NCI-H460 (cell line): Measurements from ENCODE around the gene GFRA1. TPM values are rescaled to one million over a fixed set of nuclear protein-coding genes. Genes with fewer than 3 reads are reported as not detected.

Experiments used
- DNase-seq: peaks from one replicate; pipeline ENCODE4 v3.0.0-alpha.2; 2016; ENCODE audit warnings: low read depth; ENCODE audit errors: extremely low read depth
- total RNA-seq: library from RNA; depleted of rRNA; stranded (reverse); fragments of >200 nt; shearing (Covaris generic); gene quantifications from 2 replicates; pipeline ENCODE4 v1.2.3, GENCODE V29; 2014

Gene GFRA1
- total RNA-seq, 1 experiment from 2014 or later = 0.69 TPM

- DNase-seq = no peak
These were observed 71.2 kb downstream of the GFRA1 start for GRCh38 chr10:116201670-116202430.

- DNase-seq = no peak
These were observed 72.0 kb downstream of the GFRA1 start for GRCh38 chr10:116201011-116201410.

GRCh38 chr10:116198676-116199035, 74.3 kb downstream of the GFRA1 start:
- DNase-seq = no peak

- no peak for DNase-seq
These were observed 74.9 kb downstream of the GFRA1 start for GRCh38 chr10:116197946-116198675.

- DNase-seq = no peak
These were observed 77.4 kb downstream of the GFRA1 start for GRCh38 chr10:116195583-116195982.

- DNase-seq = no peak
These were observed 78.0 kb downstream of the GFRA1 start for GRCh38 chr10:116195039-116195438.

DNA sequence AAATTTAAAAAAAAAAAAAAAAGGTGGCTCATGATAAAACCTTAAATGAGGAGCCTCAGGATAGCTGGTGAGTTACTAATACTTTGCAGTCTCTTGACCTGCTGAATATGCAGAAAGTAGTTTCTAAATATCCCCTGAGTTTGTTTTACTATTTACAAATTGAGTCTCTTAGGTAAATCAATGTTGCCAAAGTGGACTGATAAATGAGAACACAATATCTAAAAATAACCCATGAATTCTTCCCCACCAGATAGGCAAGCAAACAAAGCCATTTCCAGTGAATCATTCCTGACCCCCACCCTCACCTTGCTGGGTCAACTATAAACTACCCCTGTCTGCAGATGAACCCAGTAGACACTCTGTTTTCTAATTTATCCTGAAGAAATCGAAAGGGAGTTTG, 78.9 kb downstream of the GFRA1 start:
- no peak for DNase-seq

DNA sequence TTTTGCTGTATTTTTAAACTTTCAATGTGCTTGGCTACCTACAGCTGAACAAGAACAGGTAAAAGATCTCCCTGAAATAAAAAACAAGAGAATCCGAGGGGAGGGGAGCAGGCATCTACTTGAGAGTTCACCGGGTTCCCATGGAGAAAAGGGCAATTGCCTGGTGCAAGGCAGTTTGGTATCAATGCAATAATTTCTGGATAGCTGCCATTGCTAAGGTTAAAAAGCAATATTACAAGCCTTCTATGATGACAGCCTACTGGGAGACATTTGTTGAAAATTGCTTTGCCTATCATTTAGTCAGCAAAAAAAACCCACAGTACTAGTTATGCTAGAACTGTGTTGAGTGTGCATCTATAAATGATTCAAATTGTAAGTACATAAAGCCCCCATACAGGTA, 82.1 kb downstream of the GFRA1 start:
- DNase-seq = no peak

GRCh38 chr10:116186273-116186672, 86.7 kb downstream of the GFRA1 start:
- DNase-seq = no peak

- no peak for DNase-seq
These were observed 87.7 kb downstream of the GFRA1 start for GRCh38 chr10:116185199-116185867.

DNA sequence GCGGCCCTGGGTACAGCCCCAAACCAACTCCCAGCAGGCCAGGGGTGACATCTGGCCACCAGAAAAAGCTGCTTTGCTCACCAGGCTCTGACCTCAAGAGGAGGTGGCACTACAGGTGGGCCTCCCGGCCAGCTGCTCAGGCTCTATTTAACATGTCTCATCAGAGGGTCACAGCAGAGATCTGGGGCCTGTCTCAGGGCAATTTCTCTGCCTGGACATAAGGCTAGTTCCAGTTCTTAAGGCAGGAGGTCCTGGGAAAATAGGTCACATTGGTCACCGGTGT, 88.6 kb downstream of the GFRA1 start:
- DNase-seq = no peak

- no peak for DNase-seq
These were observed 89.1 kb downstream of the GFRA1 start for GRCh38 chr10:116183733-116184511.

DNA sequence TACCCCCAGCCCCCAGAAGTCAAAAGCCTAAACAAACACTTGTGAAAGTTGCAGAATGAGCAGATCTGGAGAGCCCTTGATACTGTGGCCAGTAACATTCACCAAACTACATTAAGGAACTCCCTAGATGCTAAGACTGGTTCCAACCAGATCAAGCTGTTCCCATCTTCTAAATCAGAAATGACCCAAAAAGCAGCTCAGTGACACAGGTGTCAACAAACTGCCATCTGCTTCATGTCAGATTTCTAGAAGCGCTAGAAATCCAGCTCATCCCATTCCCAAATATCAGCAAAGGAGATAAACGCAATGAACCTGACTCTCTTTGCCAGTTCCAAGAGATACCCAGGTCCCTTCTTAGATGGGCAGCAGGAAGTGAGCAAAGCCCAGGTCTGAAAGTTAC, 90.6 kb downstream of the GFRA1 start:
- no peak for DNase-seq

- no peak for DNase-seq
These were observed 94.9 kb downstream of the GFRA1 start for GRCh38 chr10:116178086-116178605.

- DNase-seq = no peak
These were observed 97.8 kb downstream of the GFRA1 start for GRCh38 chr10:116175231-116175630.

DNA sequence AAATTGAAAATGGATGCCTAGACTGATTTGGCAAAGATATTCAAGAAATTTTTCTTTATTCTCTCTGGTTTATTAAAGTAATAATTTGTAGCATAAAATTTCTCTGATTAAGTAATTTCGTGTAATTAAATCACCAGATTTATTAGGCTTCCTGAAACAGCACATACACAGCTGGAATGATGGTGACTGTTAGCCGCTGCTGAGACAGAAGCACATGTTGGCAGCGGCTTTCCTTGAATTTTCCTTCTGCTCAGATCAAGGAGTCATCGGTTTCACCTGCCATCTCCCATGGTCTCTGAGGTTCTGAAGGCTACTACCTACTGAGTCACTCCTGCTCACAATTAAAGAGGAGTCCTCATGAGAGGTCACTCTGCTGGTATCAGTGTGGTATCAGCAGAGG, 101.5 kb downstream of the GFRA1 start:
- no peak for DNase-seq

- DNase-seq = no peak
These were observed 102.2 kb downstream of the GFRA1 start for GRCh38 chr10:116170815-116171250.

GRCh38 chr10:116169782-116170445, 103.1 kb downstream of the GFRA1 start:
- DNase-seq = no peak

- no peak for DNase-seq
These were observed 104.3 kb downstream of the GFRA1 start for GRCh38 chr10:116168745-116169144.

GRCh38 chr10:116168329-116168728, 104.7 kb downstream of the GFRA1 start:
- DNase-seq = no peak
